ENCODE measurements around the gene UMAD1. TPM values are rescaled to one million over a fixed set of nuclear protein-coding genes. Genes with fewer than 3 reads are reported as not detected.

The UMAD1 gene
- total and polyA plus RNA-seq, 12 donors = 3.5 to 24.7 (median 17.0) TPM

- no peak for ATAC-seq
- Histone ChIP-seq H3K27ac (no peak overlapping the region), H3K36me3 (no peaks in the 10 kb centered on the region), H3K27me3 (no peaks in the 10 kb centered on the region), H3K4me3 (no peak overlapping the region), H3K9me3 (no peaks in the 10 kb centered on the region), H3K4me1 (no peaks in the 10 kb centered on the region)
- WGBS, 2 donors = 95 to 96% methylated on average over 1 of the region's 1 CpG
- intact Hi-C loops (cut with DNase I) = no loop called here
- TF ChIP-seq CTCF (IDR thresholded peaks at IDR 0.05) = no peak
- DNase-seq = no peak
These were observed 139.3 kb downstream of the UMAD1 start for GRCh38 chr7:7779888-7780287.

- DNase-seq (no peak), ATAC-seq (no peak)
- intact Hi-C loops (cut with DNase I) = no loop called here
- H3K4me1 ChIP-seq = no peaks in the 10 kb centered on the region
- no peaks in the 10 kb centered on the region for H3K36me3 ChIP-seq
- no peak overlapping the region for H3K4me3 ChIP-seq
- H3K27me3 ChIP-seq = no peaks in the 10 kb centered on the region
- H3K27ac ChIP-seq = no peak overlapping the region
- whole genome bisulfite sequencing, 2 donors = 94 to 98% methylated on average over 1 of the region's 1 CpG
- no peak for TF ChIP-seq CTCF (IDR thresholded peaks at IDR 0.05)
- no peaks in the 10 kb centered on the region for H3K9me3 ChIP-seq
These were observed 142.4 kb downstream of the UMAD1 start for GRCh38 chr7:7783001-7783400.

- Histone ChIP-seq H3K4me1 (no peaks in the 10 kb centered on the region), H3K36me3 (peaks cover 0 to 1% (median 0%) of the 10 kb centered on the region in 9 donors), H3K9me3 (no peaks in the 10 kb centered on the region), H3K27ac (no peak overlapping the region), H3K4me3 (no peak overlapping the region), H3K27me3 (no peaks in the 10 kb centered on the region)
- no peak for TF ChIP-seq CTCF (IDR thresholded peaks at IDR 0.05)
- intact Hi-C loops (cut with DNase I) = loop anchor here in 1 of 10 donors (5.0 kb wide), 1 partner anchor 683 kb away; no protein-coding TSS in a partner anchor
- 95 to 97% methylated on average over 6 of the region's 6 CpGs for WGBS, 2 donors
- ATAC-seq (no peak), DNase-seq (no peak)
These were observed 144.9 kb downstream of the UMAD1 start for GRCh38 chr7:7785344-7785973.

GRCh38 chr7:7786595-7786994 lies 146.0 kb downstream of the UMAD1 start:
- no peak overlapping the region for H3K4me3 ChIP-seq
- 88 to 94% methylated on average over 3 of the region's 3 CpGs for WGBS, 2 donors
- intact Hi-C loops (cut with DNase I) = loop anchor here in 1 of 10 donors (5.0 kb wide), 1 partner anchor 684 kb away; no protein-coding TSS in a partner anchor
- H3K4me1 ChIP-seq = peaks cover 0 to 4% (median 0%) of the 10 kb centered on the region in 9 donors
- TF ChIP-seq CTCF (IDR thresholded peaks at IDR 0.05) = no peak
- no peaks in the 10 kb centered on the region for H3K27me3 ChIP-seq
- no peaks in the 10 kb centered on the region for H3K9me3 ChIP-seq
- no peak for DNase-seq
- no peak for ATAC-seq
- no peak overlapping the region for H3K27ac ChIP-seq
- H3K36me3 ChIP-seq = peaks cover 0 to 8% (median 0%) of the 10 kb centered on the region in 9 donors
